ENCODE data around the gene WHRN. TPM values are rescaled to one million over a fixed set of nuclear protein-coding genes. Genes with fewer than 3 reads are reported as not detected.

WHRN gene
- total RNA-seq, 1 donor from 2014 or later = 3.2 TPM

DNA sequence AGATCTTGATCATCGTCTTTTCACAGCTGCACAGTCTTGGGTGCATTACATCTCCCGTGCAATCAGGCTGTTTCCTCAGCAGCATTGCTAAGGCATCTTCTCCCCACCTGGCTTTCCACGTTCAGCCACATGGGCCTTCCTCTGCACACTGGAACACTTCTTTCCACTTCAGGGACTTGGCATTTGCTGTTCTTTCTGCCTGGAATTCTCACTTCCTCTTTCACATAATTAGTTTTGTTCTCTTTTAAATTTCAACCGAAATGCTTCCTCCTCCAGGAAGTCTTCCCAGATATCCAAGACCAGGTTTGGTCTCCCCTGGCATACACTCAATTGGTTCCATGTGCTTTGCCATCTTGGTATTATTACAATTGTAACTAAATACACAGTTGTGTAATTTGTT, 43.8 kb downstream of the WHRN start:
- Mint-ChIP-seq H3K27ac (ENCODE audit: unreplicated experiment) (no peak overlapping the region), H3K9me3 (ENCODE audit: unreplicated experiment) (peaks cover 3% of the 10 kb centered on the region), H3K4me1 (ENCODE audit: low read depth, unreplicated experiment) (no peaks in the 10 kb centered on the region), H3K36me3 (ENCODE audit: unreplicated experiment) (no peaks in the 10 kb centered on the region), H3K4me3 (ENCODE audit: unreplicated experiment) (no peak overlapping the region), H3K27me3 (ENCODE audit: unreplicated experiment) (peaks cover 1% of the 10 kb centered on the region)
- no peak for DNase-seq
- TF ChIP-seq, protein P1, sequence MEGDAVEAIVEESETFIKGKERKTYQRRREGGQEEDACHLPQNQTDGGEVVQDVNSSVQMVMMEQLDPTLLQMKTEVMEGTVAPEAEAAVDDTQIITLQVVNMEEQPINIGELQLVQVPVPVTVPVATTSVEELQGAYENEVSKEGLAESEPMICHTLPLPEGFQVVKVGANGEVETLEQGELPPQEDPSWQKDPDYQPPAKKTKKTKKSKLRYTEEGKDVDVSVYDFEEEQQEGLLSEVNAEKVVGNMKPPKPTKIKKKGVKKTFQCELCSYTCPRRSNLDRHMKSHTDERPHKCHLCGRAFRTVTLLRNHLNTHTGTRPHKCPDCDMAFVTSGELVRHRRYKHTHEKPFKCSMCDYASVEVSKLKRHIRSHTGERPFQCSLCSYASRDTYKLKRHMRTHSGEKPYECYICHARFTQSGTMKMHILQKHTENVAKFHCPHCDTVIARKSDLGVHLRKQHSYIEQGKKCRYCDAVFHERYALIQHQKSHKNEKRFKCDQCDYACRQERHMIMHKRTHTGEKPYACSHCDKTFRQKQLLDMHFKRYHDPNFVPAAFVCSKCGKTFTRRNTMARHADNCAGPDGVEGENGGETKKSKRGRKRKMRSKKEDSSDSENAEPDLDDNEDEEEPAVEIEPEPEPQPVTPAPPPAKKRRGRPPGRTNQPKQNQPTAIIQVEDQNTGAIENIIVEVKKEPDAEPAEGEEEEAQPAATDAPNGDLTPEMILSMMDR (IDR thresholded peaks at IDR 0.05; ENCODE audit: partially characterized antibody, unreplicated experiment) = no peak

DNA sequence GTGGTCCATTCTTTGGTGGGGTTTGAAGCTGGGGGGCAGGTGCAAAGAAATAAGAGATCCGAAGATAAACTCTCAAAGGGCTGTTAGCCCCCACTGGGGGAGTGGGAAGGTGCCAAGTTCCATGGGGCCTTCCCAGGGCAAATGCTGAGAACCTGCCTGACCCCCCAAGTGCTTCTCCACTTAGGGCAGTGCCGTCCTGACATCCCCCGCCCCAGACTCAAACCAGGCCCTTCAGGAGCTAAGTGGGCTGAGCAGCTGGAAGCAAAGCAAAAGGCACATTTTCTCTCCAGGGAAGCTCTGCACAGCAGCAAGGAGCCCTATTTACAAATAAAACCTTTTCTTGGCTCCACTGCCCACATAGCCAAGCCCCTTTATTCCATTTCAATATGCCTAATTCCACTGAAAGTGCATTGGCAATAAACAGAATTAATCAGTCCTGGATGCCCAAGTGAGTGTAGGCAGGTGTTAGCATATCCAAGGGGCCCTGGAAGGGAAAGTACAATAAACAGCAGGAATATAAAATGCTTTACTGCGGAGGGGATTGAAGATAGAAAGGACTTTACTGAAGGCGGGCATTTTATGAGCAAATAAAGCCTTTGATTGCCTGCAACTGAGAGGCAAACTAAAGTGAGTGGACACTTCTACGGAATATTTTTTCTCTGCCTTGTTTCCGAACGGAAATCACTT, 44.6 kb downstream of the WHRN start:
- DNase-seq = no peak
- Mint-ChIP-seq H3K27me3 (ENCODE audit: unreplicated experiment) (peaks cover 1% of the 10 kb centered on the region), H3K36me3 (ENCODE audit: unreplicated experiment) (no peaks in the 10 kb centered on the region), H3K4me1 (ENCODE audit: low read depth, unreplicated experiment) (no peaks in the 10 kb centered on the region), H3K27ac (ENCODE audit: unreplicated experiment) (no peak overlapping the region), H3K9me3 (ENCODE audit: unreplicated experiment) (peaks cover 3% of the 10 kb centered on the region), H3K4me3 (ENCODE audit: unreplicated experiment) (no peak overlapping the region)
- TF ChIP-seq, protein P1 (IDR thresholded peaks at IDR 0.05; ENCODE audit: partially characterized antibody, unreplicated experiment) = no peak

DNA sequence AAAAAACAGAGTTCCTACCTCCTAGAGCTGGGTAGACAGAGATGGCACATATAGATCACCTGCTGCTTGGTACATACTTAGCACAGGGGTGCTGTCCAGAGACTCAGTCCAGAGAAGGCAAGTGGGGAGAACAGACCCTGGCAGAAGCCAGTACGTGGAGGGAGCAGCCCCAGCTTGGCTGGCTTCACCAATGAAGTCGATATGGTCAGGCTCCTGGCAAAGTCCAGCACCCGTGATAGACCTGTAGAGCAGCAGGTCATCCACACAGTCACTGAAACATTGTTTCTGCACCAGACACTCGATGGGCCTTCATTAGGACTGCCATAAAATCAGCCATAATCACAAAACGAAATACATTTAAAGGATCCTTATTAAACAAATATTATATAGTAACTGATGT, 45.8 kb downstream of the WHRN start:
- no peak for DNase-seq
- Mint-ChIP-seq H3K4me1 (ENCODE audit: low read depth, unreplicated experiment) (no peaks in the 10 kb centered on the region), H3K9me3 (ENCODE audit: unreplicated experiment) (peaks cover 3% of the 10 kb centered on the region), H3K27me3 (ENCODE audit: unreplicated experiment) (peaks cover 1% of the 10 kb centered on the region), H3K4me3 (ENCODE audit: unreplicated experiment) (no peak overlapping the region), H3K27ac (ENCODE audit: unreplicated experiment) (no peak overlapping the region), H3K36me3 (ENCODE audit: unreplicated experiment) (no peaks in the 10 kb centered on the region)
- TF ChIP-seq, protein P1 (IDR thresholded peaks at IDR 0.05; ENCODE audit: partially characterized antibody, unreplicated experiment) = no peak

DNA sequence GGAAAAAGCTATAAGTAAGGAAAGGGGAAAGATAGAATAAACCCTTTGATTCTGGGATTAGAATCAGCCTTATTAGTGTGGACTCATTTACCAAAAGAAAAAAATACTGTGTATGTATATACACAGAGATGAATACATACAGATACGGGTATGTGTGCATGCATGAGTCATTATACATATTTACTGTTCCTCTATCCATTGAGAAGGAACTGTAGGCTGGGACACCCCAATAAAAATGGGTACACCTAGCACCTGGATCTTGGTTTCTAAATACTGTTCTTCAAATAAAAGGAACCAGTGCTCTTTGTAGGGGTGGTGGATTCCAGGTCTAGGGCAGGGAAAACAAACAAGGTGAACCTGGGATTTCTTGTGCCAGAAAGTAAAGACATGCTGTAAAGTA, 48.3 kb downstream of the WHRN start:
- no peak for DNase-seq
- H3K36me3 Mint-ChIP-seq (ENCODE audit: unreplicated experiment) = no peaks in the 10 kb centered on the region
- no peaks in the 10 kb centered on the region for H3K4me1 Mint-ChIP-seq (ENCODE audit: low read depth, unreplicated experiment)
- no peak overlapping the region for H3K27ac Mint-ChIP-seq (ENCODE audit: unreplicated experiment)
- H3K4me3 Mint-ChIP-seq (ENCODE audit: unreplicated experiment) = no peak overlapping the region
- TF ChIP-seq, protein P1 (IDR thresholded peaks at IDR 0.05; ENCODE audit: partially characterized antibody, unreplicated experiment) = no peak
- peaks cover 3% of the 10 kb centered on the region for H3K27me3 Mint-ChIP-seq (ENCODE audit: unreplicated experiment)
- H3K9me3 Mint-ChIP-seq (ENCODE audit: unreplicated experiment) = no peaks in the 10 kb centered on the region

DNA sequence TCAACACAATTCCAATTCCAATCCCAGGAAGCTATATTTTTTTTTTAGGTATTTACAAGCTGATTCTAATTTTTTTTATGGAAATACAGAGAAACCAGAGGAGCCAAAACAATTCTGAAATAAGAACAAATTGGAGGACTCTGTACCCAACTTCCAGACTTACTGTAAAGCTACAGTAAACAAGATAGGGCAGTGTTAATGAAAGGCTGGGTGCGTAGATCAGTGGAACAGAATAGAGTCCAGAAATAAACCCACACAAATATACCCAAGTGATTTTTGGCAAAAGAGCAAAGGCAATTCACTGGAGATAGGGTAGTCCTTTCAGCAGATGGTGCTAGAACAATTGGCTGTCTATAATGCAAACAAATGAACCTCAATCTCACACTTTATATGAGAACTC, 50.6 kb downstream of the WHRN start:
- H3K9me3 Mint-ChIP-seq (ENCODE audit: unreplicated experiment) = no peaks in the 10 kb centered on the region
- H3K4me1 Mint-ChIP-seq (ENCODE audit: low read depth, unreplicated experiment) = no peaks in the 10 kb centered on the region
- H3K27ac Mint-ChIP-seq (ENCODE audit: unreplicated experiment) = no peak overlapping the region
- no peak for DNase-seq
- H3K4me3 Mint-ChIP-seq (ENCODE audit: unreplicated experiment) = no peak overlapping the region
- peaks cover 3% of the 10 kb centered on the region for H3K27me3 Mint-ChIP-seq (ENCODE audit: unreplicated experiment)
- TF ChIP-seq, protein P1 (IDR thresholded peaks at IDR 0.05; ENCODE audit: partially characterized antibody, unreplicated experiment) = no peak
- H3K36me3 Mint-ChIP-seq (ENCODE audit: unreplicated experiment) = no peaks in the 10 kb centered on the region
